GM12878 (cell line): Measurements from ENCODE around the gene FUZ. TPM values are rescaled to one million over a fixed set of nuclear protein-coding genes. Genes with fewer than 3 reads are reported as not detected.

Experiments used
- ATAC-seq: fragments of 200-7000 bp; cut with Tn5 transposase; 3 replicates; pipeline ENCODE4 v1.9.1; 2020; ENCODE audit warnings: mild to moderate bottlenecking, moderate library complexity
- BruUV-seq: library from RNA; stranded (reverse); fragments of 400-500 nt; replicated peaks from 2 replicates; lab custom pipeline; 2021; lab: Mats Ljungman, UMichigan
- CTCF ChIA-PET: fragments of 300-600 bp; sonication (Branson Sonifier 250); formaldehyde crosslinking; extraction: SDS; loops from one replicate; lab custom pipeline; 2021; ENCODE audit warnings: inconsistent platforms; lab: Yijun Ruan, JAX
- POLR2A ChIA-PET: fragments of 350-600 bp; formaldehyde crosslinking; extraction: SDS; loops from one replicate; lab custom pipeline; 2021; ENCODE audit warnings: inconsistent platforms; lab: Charles Lee
- RAD21 ChIA-PET: fragments of 300-600 bp; sonication (Branson Sonifier 250); formaldehyde crosslinking; loops from one replicate; lab custom pipeline; 2023; ENCODE audit warnings: antibody characterized with exemption; ENCODE audit not compliant: unreplicated experiment; lab: Charles Lee
- SMC1A ChIA-PET: fragments of 300-600 bp; sonication (Branson Sonifier 250); formaldehyde crosslinking; loops from one replicate; lab custom pipeline; 2023; ENCODE audit not compliant: unreplicated experiment, uncharacterized antibody; lab: Charles Lee
- DNase-seq: peaks from one replicate; pipeline ENCODE4 v3.0.0-alpha.2; 2011; ENCODE audit warnings: low read depth, low spot score
- FAIRE-seq: peaks from 3 replicates; lab custom pipeline; 2011; peaks lifted over from hg19 to GRCh38; lab: Jason Lieb, UNC
- H2AFZ ChIP-seq: 2 replicates; pipeline ENCODE4 v1.6.0; 2011; ENCODE audit warnings: low read depth, low read length, control low read depth; ENCODE audit not compliant: control insufficient read depth
- H3K27ac ChIP-seq: 2 replicates; pipeline ENCODE4 v1.5.1; 2011; ENCODE audit warnings: control low read depth; ENCODE audit not compliant: control insufficient read depth, insufficient read depth
- H3K27me3 ChIP-seq, 2 experiments: replicated peaks in 1 of 2; 2 replicates each; pipeline versions ENCODE4 v1.6.0 to v1.6.1; 2011; ENCODE audit warnings: low read length in 1 of 2; ENCODE audit not compliant: control insufficient read depth in 2 of 2, insufficient read depth in 2 of 2
- H3K36me3 ChIP-seq, 2 experiments: 2 replicates each; pipeline ENCODE4 v1.5.1; 2011; ENCODE audit warnings: low read length in 1 of 2; ENCODE audit not compliant: control insufficient read depth in 2 of 2, insufficient read depth in 2 of 2
- H3K4me1 ChIP-seq: 2 replicates; pipeline ENCODE4 v1.6.1; 2011; ENCODE audit warnings: mild to moderate bottlenecking, low read length, moderate library complexity, mixed read lengths; ENCODE audit not compliant: control insufficient read depth, insufficient read depth
- H3K4me2 ChIP-seq: 2 replicates; pipeline ENCODE4 v1.6.0; 2011; ENCODE audit warnings: control low read depth; ENCODE audit not compliant: control insufficient read depth, insufficient read depth
- H3K4me3 ChIP-seq: fragments of 200-600 bp; sonication (generic); 2 replicates; pipeline ENCODE4 v1.5.1; 2016
- H3K79me2 ChIP-seq: 2 replicates; pipeline ENCODE4 v1.6.0; 2011; ENCODE audit warnings: low read length; ENCODE audit not compliant: control insufficient read depth, insufficient read depth
- H3K9ac ChIP-seq: 2 replicates; pipeline ENCODE4 v1.8.0; 2011; ENCODE audit warnings: low read length, control low read depth, mixed read lengths; ENCODE audit not compliant: control insufficient read depth, insufficient read depth
- H3K9me3 ChIP-seq: replicated peaks from 3 replicates; pipeline ENCODE4 v1.5.1; 2011; ENCODE audit warnings: mild to moderate bottlenecking, low read length; ENCODE audit not compliant: control insufficient read depth, insufficient read depth
- H4K20me1 ChIP-seq: 2 replicates; pipeline ENCODE4 v1.6.0; 2011; ENCODE audit not compliant: control insufficient read depth, insufficient read depth
- EGR1 ChIP-seq, 2 experiments: IDR thresholded peaks; 1 replicate in 1 of 2; 2 replicates in 1 of 2; pipeline ENCODE4 v1.6.1; 2011 to 2012; ENCODE audit warnings: low read depth in 2 of 2, low read length in 2 of 2, borderline replicate concordance in 1 of 2, mild to moderate bottlenecking in 1 of 2, moderate library complexity in 1 of 2
- IKZF2 ChIP-seq, 2 experiments: fragments of 450-650 bp; IDR thresholded peaks; 2 replicates each; pipeline ENCODE4 v1.6.1; 2017; ENCODE audit warnings: mild to moderate bottlenecking in 2 of 2, moderate library complexity in 2 of 2
- IRF4 ChIP-seq: IDR thresholded peaks from 2 replicates; pipeline ENCODE4 v1.6.1; 2011; ENCODE audit warnings: low read depth, low read length
- NR2F1 ChIP-seq: fragments of 450-650 bp; conservative IDR thresholded peaks from 2 replicates; pipeline ENCODE4 v1.6.1; 2017; ENCODE audit warnings: mild to moderate bottlenecking
- PML ChIP-seq: IDR thresholded peaks from 2 replicates; pipeline ENCODE4 v1.6.1; 2012; ENCODE audit warnings: low read length, inconsistent platforms
- RAD51 ChIP-seq: fragments of 450-650 bp; IDR thresholded peaks from 2 replicates; pipeline ENCODE4 v1.6.1; 2016; ENCODE audit warnings: moderate library complexity, mild to moderate bottlenecking, inconsistent platforms
- SMARCA5 ChIP-seq: fragments of 450-650 bp; IDR thresholded peaks from 2 replicates; pipeline ENCODE4 v1.6.1; 2017; ENCODE audit warnings: mild to moderate bottlenecking
- SMC3 ChIP-seq: IDR thresholded peaks from 2 replicates; pipeline ENCODE4 v1.6.1; 2011; ENCODE audit warnings: low read length, improper control_type of control experiment, borderline replicate concordance
- SREBF2 ChIP-seq: IDR thresholded peaks from 2 replicates; pipeline ENCODE4 v1.6.1; 2012; ENCODE audit warnings: mild to moderate bottlenecking, low read length
- STAT1 ChIP-seq: fragments of 450-650 bp; conservative IDR thresholded peaks from 2 replicates; pipeline ENCODE4 v1.6.1; 2014; ENCODE audit warnings: antibody characterized with exemption, mild to moderate bottlenecking
- WGBS: methylation state at CpG from one replicate; pipeline ENCODE4 v1.1.6; 2016; ENCODE audit warnings: low lambda C conversion rate; ENCODE audit not compliant: insufficient replicate concordance, insufficient coverage; ENCODE audit errors: missing lambda C conversion rate; 5-methylcytosine and 5-hydroxymethylcytosine counted together
- in situ Hi-C: fragments of 300-500 bp; cut with MboI; formaldehyde crosslinking; loops from 9 replicates; pipeline ENCODE4 v1.14.3; 2018; ENCODE audit warnings: mixed read lengths
- intact Hi-C: fragments of 100-400 bp; cut with micrococcal nuclease; formaldehyde crosslinking; loops from one replicate; pipeline ENCODE4 v1.14.2; 2022; ENCODE audit not compliant: unreplicated experiment
- polyA plus RNA-seq, 11 experiments: library from polyadenylated mRNA; depleted of rRNA in 4 of 11; unstranded in 6 of 11; stranded (reverse) in 5 of 11; fragments of >200 nt; fragmentation: Nextera tagmentation in 4 of 11; fragmentation: Illumina TruSeq in 1 of 11; extraction: Ambion mirVana in 4 of 11; extraction: Trizol in 1 of 11; gene quantifications; 1 replicate in 1 of 11; 2 replicates in 10 of 11; pipeline versions ENCODE4 v1.2.1 to v1.2.3, GENCODE V29; 2011 to 2016; ENCODE audit warnings: inconsistent platforms in 2 of 11, missing spikeins in 2 of 11, low read depth in 1 of 11
- total RNA-seq, 4 experiments: library from RNA; depleted of rRNA in 3 of 4; stranded (reverse); fragments of >200 nt in 3 of 4; fragmentation: Illumina TruSeq in 1 of 4; extraction: Trizol in 1 of 4; gene quantifications; 2 replicates each; pipeline versions ENCODE4 v1.2.1 to v1.2.3, GENCODE V29; 2013 to 2021
- TF ChIP-seq, protein P1 (sequence below): IDR thresholded peaks from 2 replicates; pipeline ENCODE4 v1.6.1; 2012; ENCODE audit warnings: low read depth, low read length, improper control_type of control experiment
- TF ChIP-seq, protein P2 (sequence below): IDR thresholded peaks from 2 replicates; pipeline ENCODE4 v1.6.1; 2012; ENCODE audit warnings: low read depth, low read length, improper control_type of control experiment
- TF ChIP-seq, protein P3 (sequence below): fragments of 450-650 bp; IDR thresholded peaks from 2 replicates; pipeline ENCODE4 v1.6.1; 2016; ENCODE audit warnings: mild to moderate bottlenecking, moderate library complexity, borderline replicate concordance

The FUZ gene
- total and polyA plus RNA-seq, 10 of the 15 experiments (the other 5 are each of a cell fraction or from before 2014, with no cell fraction given) = 0.18 to 11.5 (median 8.8) TPM

DNA sequence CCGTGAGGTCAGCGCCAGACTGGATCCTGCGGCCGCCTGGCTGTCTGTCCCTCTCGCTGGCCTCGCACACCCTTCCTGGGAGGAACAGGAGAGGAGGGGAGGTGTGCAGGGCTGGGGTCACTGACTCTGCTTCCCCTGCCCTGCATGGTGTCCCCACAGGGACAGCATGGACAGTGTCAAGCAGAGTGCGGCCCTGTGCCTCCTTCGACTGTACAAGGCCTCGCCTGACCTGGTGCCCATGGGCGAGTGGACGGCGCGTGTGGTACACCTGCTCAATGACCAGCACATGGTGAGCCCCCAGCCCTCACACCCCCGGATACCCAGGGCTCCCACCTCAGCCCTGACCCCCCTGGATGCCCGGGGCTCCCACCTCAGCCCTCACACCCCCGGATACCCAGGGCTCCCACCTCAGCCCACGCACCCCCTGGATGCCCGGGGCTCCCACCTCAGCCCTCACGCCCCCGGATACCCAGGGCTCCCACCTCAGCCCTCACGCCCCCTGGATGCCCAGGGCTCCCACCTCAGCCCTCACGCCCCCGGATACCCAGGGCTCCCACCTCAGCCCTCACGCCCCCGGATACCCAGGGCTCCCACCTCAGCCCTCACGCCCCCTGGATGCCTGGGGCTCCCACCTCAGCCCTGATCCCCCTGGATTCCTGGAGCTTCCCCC is 21.2 kb downstream of the FUZ start:
- in situ Hi-C loops (no loop called here), intact Hi-C loops (no loop called here)
- ChIA-PET CTCF (no interaction called here), POLR2A (no interaction called here), SMC1A (no interaction called here), RAD21 (no interaction called here)
- Histone ChIP-seq H3K4me3 (no peak overlapping the region), H3K36me3 (peaks cover 17 to 29% of the 10 kb centered on the region in 2 experiments; a peak in 3 of 4 replicates), H3K27ac (no peak overlapping the region), H3K4me1 (no peaks in the 10 kb centered on the region), H3K9me3 (no peaks in the 10 kb centered on the region), H3K9ac (no peak overlapping the region), H2AFZ (no peak overlapping the region), H3K4me2 (no peak overlapping the region), H4K20me1 (no peaks in the 10 kb centered on the region), H3K79me2 (no peaks in the 10 kb centered on the region), H3K27me3 (no peaks in the 10 kb centered on the region)
- no peak for FAIRE-seq
- 94% methylated on average over 14 of the region's 26 CpGs for WGBS
- BruUV-seq = no TSS peak
- no peak for ATAC-seq
- TF ChIP-seq SMC3 = no peak
- TF ChIP-seq NR2F1 = no peak
- TF ChIP-seq EGR1 (IDR thresholded peaks at IDR 0.05; ENCODE audit: borderline replicate concordance in 1 of 2, low read depth in 2 of 2, low read length in 2 of 2) = no peak
- no peak for DNase-seq

DNA sequence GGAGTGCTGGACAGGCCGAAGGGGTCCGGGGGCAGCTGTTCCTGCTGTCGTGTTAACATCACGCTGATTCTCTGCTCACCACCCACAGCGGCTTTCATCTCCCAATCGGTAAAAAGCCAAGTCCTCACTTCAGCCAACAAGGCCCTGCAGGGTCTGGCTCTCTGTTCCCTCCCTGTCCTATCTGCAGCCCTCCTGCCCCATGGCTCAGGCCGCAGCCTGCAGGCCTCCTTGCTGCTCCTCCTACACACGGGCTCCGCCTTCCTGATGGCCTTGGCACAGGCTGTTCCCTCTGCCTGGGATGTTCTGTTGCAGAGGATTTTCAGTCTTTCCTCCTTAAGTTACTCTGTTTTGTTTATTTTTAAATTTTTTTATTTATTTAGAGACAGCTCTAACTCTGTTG is 22.2 kb downstream of the FUZ start:
- SMC1A ChIA-PET = no interaction called here
- Histone ChIP-seq H3K79me2 (no peaks in the 10 kb centered on the region), H3K4me1 (no peaks in the 10 kb centered on the region), H3K4me2 (no peak overlapping the region), H3K27me3 (no peaks in the 10 kb centered on the region), H3K4me3 (no peak overlapping the region), H3K27ac (no peak overlapping the region), H3K9ac (no peak overlapping the region), H2AFZ (no peak overlapping the region), H3K36me3 (peaks cover 11 to 20% of the 10 kb centered on the region in 2 experiments; a peak in 3 of 4 replicates), H4K20me1 (no peaks in the 10 kb centered on the region), H3K9me3 (no peaks in the 10 kb centered on the region)
- in situ Hi-C loops = no loop called here
- FAIRE-seq (no peak), DNase-seq (no peak), ATAC-seq (no peak)
- 97% methylated on average over 9 of the region's 9 CpGs for WGBS
- RAD21 ChIA-PET = no interaction called here
- CTCF ChIA-PET = no interaction called here
- no TSS peak for BruUV-seq
- intact Hi-C loops = no loop called here
- POLR2A ChIA-PET = no interaction called here
- TF ChIP-seq SREBF2 = no peak
- TF ChIP-seq PML = no peak
- TF ChIP-seq, protein P1, sequence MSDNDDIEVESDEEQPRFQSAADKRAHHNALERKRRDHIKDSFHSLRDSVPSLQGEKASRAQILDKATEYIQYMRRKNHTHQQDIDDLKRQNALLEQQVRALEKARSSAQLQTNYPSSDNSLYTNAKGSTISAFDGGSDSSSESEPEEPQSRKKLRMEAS = no peak
- TF ChIP-seq, protein P2, sequence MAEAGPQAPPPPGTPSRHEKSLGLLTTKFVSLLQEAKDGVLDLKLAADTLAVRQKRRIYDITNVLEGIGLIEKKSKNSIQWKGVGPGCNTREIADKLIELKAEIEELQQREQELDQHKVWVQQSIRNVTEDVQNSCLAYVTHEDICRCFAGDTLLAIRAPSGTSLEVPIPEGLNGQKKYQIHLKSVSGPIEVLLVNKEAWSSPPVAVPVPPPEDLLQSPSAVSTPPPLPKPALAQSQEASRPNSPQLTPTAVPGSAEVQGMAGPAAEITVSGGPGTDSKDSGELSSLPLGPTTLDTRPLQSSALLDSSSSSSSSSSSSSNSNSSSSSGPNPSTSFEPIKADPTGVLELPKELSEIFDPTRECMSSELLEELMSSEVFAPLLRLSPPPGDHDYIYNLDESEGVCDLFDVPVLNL = no peak
- no peak for TF ChIP-seq IKZF2 (IDR thresholded peaks at IDR 0.05)
- TF ChIP-seq, protein P3, sequence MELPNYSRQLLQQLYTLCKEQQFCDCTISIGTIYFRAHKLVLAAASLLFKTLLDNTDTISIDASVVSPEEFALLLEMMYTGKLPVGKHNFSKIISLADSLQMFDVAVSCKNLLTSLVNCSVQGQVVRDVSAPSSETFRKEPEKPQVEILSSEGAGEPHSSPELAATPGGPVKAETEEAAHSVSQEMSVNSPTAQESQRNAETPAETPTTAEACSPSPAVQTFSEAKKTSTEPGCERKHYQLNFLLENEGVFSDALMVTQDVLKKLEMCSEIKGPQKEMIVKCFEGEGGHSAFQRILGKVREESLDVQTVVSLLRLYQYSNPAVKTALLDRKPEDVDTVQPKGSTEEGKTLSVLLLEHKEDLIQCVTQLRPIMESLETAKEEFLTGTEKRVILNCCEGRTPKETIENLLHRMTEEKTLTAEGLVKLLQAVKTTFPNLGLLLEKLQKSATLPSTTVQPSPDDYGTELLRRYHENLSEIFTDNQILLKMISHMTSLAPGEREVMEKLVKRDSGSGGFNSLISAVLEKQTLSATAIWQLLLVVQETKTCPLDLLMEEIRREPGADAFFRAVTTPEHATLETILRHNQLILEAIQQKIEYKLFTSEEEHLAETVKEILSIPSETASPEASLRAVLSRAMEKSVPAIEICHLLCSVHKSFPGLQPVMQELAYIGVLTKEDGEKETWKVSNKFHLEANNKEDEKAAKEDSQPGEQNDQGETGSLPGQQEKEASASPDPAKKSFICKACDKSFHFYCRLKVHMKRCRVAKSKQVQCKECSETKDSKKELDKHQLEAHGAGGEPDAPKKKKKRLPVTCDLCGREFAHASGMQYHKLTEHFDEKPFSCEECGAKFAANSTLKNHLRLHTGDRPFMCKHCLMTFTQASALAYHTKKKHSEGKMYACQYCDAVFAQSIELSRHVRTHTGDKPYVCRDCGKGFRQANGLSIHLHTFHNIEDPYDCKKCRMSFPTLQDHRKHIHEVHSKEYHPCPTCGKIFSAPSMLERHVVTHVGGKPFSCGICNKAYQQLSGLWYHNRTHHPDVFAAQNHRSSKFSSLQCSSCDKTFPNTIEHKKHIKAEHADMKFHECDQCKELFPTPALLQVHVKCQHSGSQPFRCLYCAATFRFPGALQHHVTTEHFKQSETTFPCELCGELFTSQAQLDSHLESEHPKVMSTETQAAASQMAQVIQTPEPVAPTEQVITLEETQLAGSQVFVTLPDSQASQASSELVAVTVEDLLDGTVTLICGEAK = no peak
- TF ChIP-seq SMARCA5 = no peak
- no peak for TF ChIP-seq STAT1
- TF ChIP-seq IRF4 = no peak
- TF ChIP-seq RAD51 = no peak
